HepG2 (cell line): ENCODE results near the gene NAT9. TPM values are rescaled to one million over a fixed set of nuclear protein-coding genes. Genes with fewer than 3 reads are reported as not detected.
A peak's percentile ranks its signal among the peaks of the same experiment; 100 is the strongest.

Experiments used
- ATAC-seq: fragments of 200-7000 bp; cut with Tn5 transposase; 3 replicates; pipeline ENCODE4 v1.9.1; 2020; ENCODE audit warnings: mild to moderate bottlenecking, moderate library complexity
- BruUV-seq: library from RNA; stranded (reverse); fragments of 400-500 nt; replicated peaks from 2 replicates; lab custom pipeline; 2021; lab: Mats Ljungman, UMichigan
- CTCF ChIA-PET: fragments of 300-600 bp; formaldehyde crosslinking; extraction: SDS; loops from one replicate; lab custom pipeline; 2021; ENCODE audit warnings: low total read pairs, inconsistent platforms, low intra/inter-chr PET ratio; lab: Yijun Ruan, JAX
- POLR2A ChIA-PET: fragments of 350-600 bp; sonication (Branson Sonifier 250); formaldehyde crosslinking; loops from one replicate; lab custom pipeline; 2020; ENCODE audit warnings: antibody characterized with exemption, inconsistent platforms; lab: Yijun Ruan, JAX
- DNase-seq: peaks from one replicate; pipeline ENCODE4 v3.0.0-alpha.2; 2015; ENCODE audit warnings: low spot score
- FAIRE-seq: peaks from 3 replicates; lab custom pipeline; 2011; peaks lifted over from hg19 to GRCh38; lab: Jason Lieb, UNC
- H2AFZ ChIP-seq: one replicate; pipeline ENCODE4 v1.6.1; 2011; ENCODE audit warnings: low read length, inconsistent platforms
- H3K27ac ChIP-seq: fragments of 300-600 bp; 3 replicates; pipeline ENCODE4 v1.8.0; 2011; ENCODE audit warnings: mixed run types, mild to moderate bottlenecking, mixed read lengths, low read length, inconsistent platforms; ENCODE audit not compliant: insufficient read depth; ENCODE audit errors: extremely low read length
- H3K27me3 ChIP-seq, 2 experiments: fragments of 200-600 bp in 1 of 2; 2 replicates in 1 of 2; 3 replicates in 1 of 2; pipeline versions ENCODE4 v1.6.0 to v1.8.0; 2011; ENCODE audit warnings: low read length in 2 of 2, mild to moderate bottlenecking in 2 of 2, moderate library complexity in 2 of 2, inconsistent platforms in 1 of 2; ENCODE audit not compliant: insufficient read depth in 2 of 2, control insufficient read depth in 1 of 2
- H3K36me3 ChIP-seq, 2 experiments: fragments of 200-600 bp in 1 of 2; replicated peaks in 1 of 2; 2 replicates in 1 of 2; 3 replicates in 1 of 2; pipeline versions ENCODE4 v1.5.1 to v1.8.0; 2011; ENCODE audit warnings: low read length in 2 of 2, inconsistent platforms in 1 of 2; ENCODE audit not compliant: insufficient read depth in 2 of 2, control insufficient read depth in 1 of 2
- H3K4me1 ChIP-seq: 2 replicates; pipeline ENCODE4 v1.5.1; 2012; ENCODE audit warnings: low read length, inconsistent platforms; ENCODE audit not compliant: insufficient read depth
- H3K4me2 ChIP-seq: 2 replicates; pipeline ENCODE4 v1.6.0; 2011; ENCODE audit warnings: low read depth, low read length, inconsistent platforms
- H3K4me3 ChIP-seq, 3 experiments: fragments of 200-600 bp in 1 of 3; sonication (generic), shearing (Covaris generic) in 1 of 3; replicated peaks in 1 of 3; 2 replicates each; pipeline ENCODE4 v1.5.1; 2011 to 2016; ENCODE audit warnings: low read length in 3 of 3, inconsistent platforms in 2 of 3, low read depth in 2 of 3, mild to moderate bottlenecking in 2 of 3, control low read depth in 1 of 3, mixed read lengths in 1 of 3; ENCODE audit not compliant: insufficient read depth in 1 of 3
- H3K79me2 ChIP-seq: one replicate; pipeline ENCODE4 v1.6.1; 2011; ENCODE audit warnings: low read length, inconsistent platforms; ENCODE audit not compliant: insufficient read depth
- H3K9ac ChIP-seq: 2 replicates; pipeline ENCODE4 v1.6.0; 2011; ENCODE audit warnings: mild to moderate bottlenecking, low read depth, low read length, inconsistent platforms; ENCODE audit not compliant: insufficient read depth
- H3K9me3 ChIP-seq: 2 replicates; pipeline ENCODE4 v1.5.1; 2012; ENCODE audit warnings: mild to moderate bottlenecking, low read length
- H4K20me1 ChIP-seq: 2 replicates; pipeline ENCODE4 v1.6.0; 2011; ENCODE audit warnings: inconsistent platforms, mild to moderate bottlenecking, low read length, moderate library complexity; ENCODE audit not compliant: insufficient read depth
- CTCF ChIP-seq: sonication (generic); formaldehyde crosslinking; IDR thresholded peaks from 2 replicates; pipeline ENCODE4 v1.5.0; 2020; ENCODE audit warnings: mild to moderate bottlenecking, missing genetic modification reagents, moderate library complexity
- FOXK2 ChIP-seq: fragments of 450-650 bp; IDR thresholded peaks from 2 replicates; pipeline ENCODE4 v1.6.1; 2016
- KLF12 ChIP-seq: sonication (generic); formaldehyde crosslinking; IDR thresholded peaks from 2 replicates; pipeline ENCODE4 v1.4.0; 2020; ENCODE audit warnings: missing genetic modification reagents, borderline replicate concordance
- PBX3 ChIP-seq: sonication (generic); formaldehyde crosslinking; IDR thresholded peaks from 2 replicates; pipeline ENCODE4 v1.8.1; 2023; ENCODE audit warnings: missing genetic modification reagents, inconsistent platforms, borderline replicate concordance
- WGBS: methylation state at CpG from one replicate; pipeline ENCODE4 v1.1.6; 2017; ENCODE audit warnings: low lambda C conversion rate; 5-methylcytosine and 5-hydroxymethylcytosine counted together
- in situ Hi-C: cut with HindIII; loops from 2 replicates; pipeline ENCODE4 v1.10.0; 2017; ENCODE audit warnings: low pct_unique_long_range_greater_than_20kb; ENCODE audit not compliant: extremely low pct_ligation_motif_present
- intact Hi-C: fragments of 100-400 bp; cut with micrococcal nuclease; formaldehyde crosslinking; loops from one replicate; pipeline ENCODE4 v1.10.0; 2022; ENCODE audit not compliant: unreplicated experiment
- polyA plus RNA-seq, 8 experiments: library from polyadenylated mRNA; depleted of rRNA in 3 of 8; stranded (reverse) in 7 of 8; unstranded in 1 of 8; fragments of >200 nt; fragmentation: Illumina TruSeq in 4 of 8; extraction: Trizol in 4 of 8; gene quantifications; 2 replicates each; pipeline versions ENCODE4 v1.2.1 to v1.2.3, GENCODE V29; 2011 to 2016; ENCODE audit warnings: low read depth in 4 of 8, missing spikeins in 1 of 8, mixed read lengths in 1 of 8; ENCODE audit not compliant: insufficient read depth in 1 of 8
- total RNA-seq, 5 experiments: library from RNA; depleted of rRNA; stranded (reverse); fragments of >200 nt; fragmentation: Illumina TruSeq; extraction: Trizol; gene quantifications; 2 replicates each; pipeline ENCODE4 v1.2.3, GENCODE V29; 2016; ENCODE audit warnings: low read depth in 1 of 5

Gene NAT9
- total and polyA plus RNA-seq, 2 of the 13 experiments (the other 11 are each of a cell fraction or from before 2014, with no cell fraction given) = 39.7 to 44.2 TPM

GRCh38 chr17:74815550-74816370 is 39.6 kb upstream of the NAT9 start:
- no peak for ATAC-seq
- no peaks in the 10 kb centered on the region for H3K27me3 ChIP-seq
- no peak for FAIRE-seq
- H3K9ac ChIP-seq = no peak overlapping the region
- WGBS = 91% methylated on average over 15 of the region's 15 CpGs
- no peak overlapping the region for H3K27ac ChIP-seq
- ChIA-PET POLR2A (no interaction called here), CTCF (interaction anchor here (2.5 kb wide), 1 partner anchor 24 kb away, joined by 7 read pairs; no protein-coding TSS in a partner anchor)
- intact Hi-C loops = no loop called here
- no TSS peak for BruUV-seq
- H4K20me1 ChIP-seq = no peaks in the 10 kb centered on the region
- no peak overlapping the region for H3K4me3 ChIP-seq
- peaks cover 2 to 5% of the 10 kb centered on the region in 2 experiments; a peak in 3 of 5 replicates for H3K36me3 ChIP-seq
- no peak overlapping the region for H3K4me2 ChIP-seq
- H2AFZ ChIP-seq = no peak overlapping the region
- no peaks in the 10 kb centered on the region for H3K9me3 ChIP-seq
- peak; percentile 43 for TF ChIP-seq CTCF (CRISPR knock-in tag)
- no peak for TF ChIP-seq FOXK2
- TF ChIP-seq PBX3 = no peak
- TF ChIP-seq KLF12 (CRISPR knock-in tag) = no peak
- no peaks in the 10 kb centered on the region for H3K79me2 ChIP-seq
- no peak for DNase-seq
- no peaks in the 10 kb centered on the region for H3K4me1 ChIP-seq
- in situ Hi-C loops = no loop called here
